Liver (tissue), 9 donors: ENCODE results near the gene LHFPL3. TPM values are rescaled to one million over a fixed set of nuclear protein-coding genes. Genes with fewer than 3 reads are reported as not detected.

Experiments used
- DNase-seq: peaks from one replicate; pipeline ENCODE4 v3.0.0-alpha.2; 2017; ENCODE audit warnings: low spot score
- H3K27ac ChIP-seq, 2 donors: one replicate each; pipeline ENCODE4 v1.7.0; 2013; ENCODE audit warnings: inconsistent platforms in 2 of 2, low read length in 2 of 2, control low read depth in 1 of 2, low read depth in 1 of 2, mild to moderate bottlenecking in 1 of 2
- H3K27me3 ChIP-seq, 4 donors: one replicate each; pipeline versions ENCODE4 v1.6.1 to v1.7.0; 2013; ENCODE audit warnings: low read length in 3 of 4, inconsistent platforms in 1 of 4, mild to moderate bottlenecking in 1 of 4, moderate library complexity in 1 of 4; ENCODE audit not compliant: control insufficient read depth in 4 of 4, insufficient read depth in 4 of 4
- H3K36me3 ChIP-seq, 4 donors: one replicate each; pipeline versions ENCODE4 v1.6.1 to v1.7.0; 2013; ENCODE audit warnings: low read length in 3 of 4, mild to moderate bottlenecking in 3 of 4, low read depth in 1 of 4, moderate library complexity in 1 of 4; ENCODE audit not compliant: control insufficient read depth in 4 of 4, insufficient read depth in 3 of 4
- H3K4me1 ChIP-seq, 4 donors: one replicate each; pipeline versions ENCODE4 v1.6.1 to v1.7.0; 2013; ENCODE audit warnings: low read length in 3 of 4, mild to moderate bottlenecking in 3 of 4, moderate library complexity in 1 of 4; ENCODE audit not compliant: control insufficient read depth in 4 of 4, insufficient read depth in 4 of 4
- H3K4me3 ChIP-seq, 3 donors: one replicate each; pipeline versions ENCODE4 v1.6.1 to v1.7.0; 2013; ENCODE audit warnings: low read length in 3 of 3, control low read depth in 1 of 3, low read depth in 1 of 3, mild to moderate bottlenecking in 1 of 3
- H3K9ac ChIP-seq, 2 donors: one replicate each; pipeline ENCODE4 v1.7.0; 2013; ENCODE audit warnings: low read length in 2 of 2, mild to moderate bottlenecking in 2 of 2, moderate library complexity in 2 of 2, control low read depth in 1 of 2, low read depth in 1 of 2
- H3K9me3 ChIP-seq, 4 donors: one replicate each; pipeline versions ENCODE4 v1.6.1 to v1.7.0; 2013; ENCODE audit warnings: low read length in 3 of 4; ENCODE audit not compliant: control insufficient read depth in 4 of 4
- ATF3 ChIP-seq: IDR thresholded peaks from 2 replicates; pipeline ENCODE4 v1.6.1; 2016; ENCODE audit warnings: antibody characterized with exemption
- EGR1 ChIP-seq, 2 donors: IDR thresholded peaks; 2 replicates each; pipeline ENCODE4 v1.6.1; 2016 to 2018; ENCODE audit warnings: antibody characterized with exemption in 2 of 2, low read depth in 2 of 2
- GABPA ChIP-seq, 2 donors: IDR thresholded peaks in 1 of 2; conservative IDR thresholded peaks in 1 of 2; 2 replicates each; pipeline ENCODE4 v1.6.1; 2016; ENCODE audit warnings: antibody characterized with exemption in 2 of 2, mild to moderate bottlenecking in 1 of 2, moderate library complexity in 1 of 2
- MAX ChIP-seq: IDR thresholded peaks from 2 replicates; pipeline ENCODE4 v1.6.1; 2016; ENCODE audit warnings: antibody characterized with exemption
- NR2F2 ChIP-seq: IDR thresholded peaks from 2 replicates; pipeline ENCODE4 v1.6.1; 2016; ENCODE audit warnings: antibody characterized with exemption
- RAD21 ChIP-seq, 2 donors: IDR thresholded peaks; 2 replicates each; pipeline ENCODE4 v1.6.1; 2016; ENCODE audit warnings: antibody characterized with exemption in 2 of 2, mild to moderate bottlenecking in 2 of 2
- REST ChIP-seq: IDR thresholded peaks from 2 replicates; pipeline ENCODE4 v1.6.1; 2016; ENCODE audit warnings: antibody characterized with exemption, mild to moderate bottlenecking
- SP1 ChIP-seq: IDR thresholded peaks from 2 replicates; pipeline ENCODE4 v1.6.1; 2018; ENCODE audit warnings: antibody characterized with exemption, mild to moderate bottlenecking
- TAF1 ChIP-seq: conservative IDR thresholded peaks from 2 replicates; pipeline ENCODE4 v1.6.1; 2016; ENCODE audit warnings: antibody characterized with exemption, mild to moderate bottlenecking
- ZBTB33 ChIP-seq: IDR thresholded peaks from 2 replicates; pipeline ENCODE4 v1.6.1; 2016; ENCODE audit warnings: antibody characterized with exemption
- WGBS: extraction: QIAGEN DNeasy Blood & Tissue Kit; methylation state at CpG from one replicate; pipeline ENCODE4 v1.1.7; 2013; 5-methylcytosine and 5-hydroxymethylcytosine counted together
- polyA plus RNA-seq, 2 donors: library from polyadenylated mRNA; stranded (reverse) in 1 of 2; unstranded in 1 of 2; fragments of 200-250 nt in 1 of 2; fragments of >200 nt in 1 of 2; fragmentation: Nextera tagmentation in 1 of 2; extraction: Ambion mirVana in 1 of 2; gene quantifications; one replicate each; pipeline versions ENCODE4 v1.2.1 to v1.2.3, GENCODE V29; 2013 to 2015
- total RNA-seq, 2 donors: library from RNA; depleted of rRNA; stranded (reverse); fragments of >200 nt; gene quantifications; one replicate each; pipeline ENCODE4 v1.2.3, GENCODE V29; 2014
- donor health status: healthy.
- donor health status: healthy.
- donor health status: healthy.
- donor health status: healthy.
- donor health status: healthy.

Gene LHFPL3
- total and polyA plus RNA-seq, 4 donors, result not detected

- TF ChIP-seq MAX, result no peak
- no peak for TF ChIP-seq RAD21 (IDR thresholded peaks at IDR 0.05)
- no peak for TF ChIP-seq NR2F2
- no peak for TF ChIP-seq ATF3
- WGBS, result 79% methylated on average over 5 of the region's 5 CpGs
- H3K27me3 ChIP-seq, result peaks cover 0 to 4% (median 0%) of the 10 kb centered on the region in 4 donors
Measured at GRCh38 chr7:104410742-104411141, 82.3 kb downstream of the LHFPL3 start.

GRCh38 chr7:104412911-104413310, 84.5 kb downstream of the LHFPL3 start:
- DNase-seq, result no peak
- 65% methylated on average over 3 of the region's 3 CpGs for WGBS
- peaks cover 0 to 3% (median 0%) of the 10 kb centered on the region in 4 donors for H3K27me3 ChIP-seq
- H3K36me3 ChIP-seq, result no peaks in the 10 kb centered on the region
- no peak overlapping the region for H3K27ac ChIP-seq
- no peaks in the 10 kb centered on the region for H3K4me1 ChIP-seq
- H3K9ac ChIP-seq, result no peak overlapping the region
- no peak for TF ChIP-seq GABPA (IDR thresholded peaks at IDR 0.05 in 1 of 2, conservative IDR thresholded peaks at IDR 0.05 in 1 of 2)
- TF ChIP-seq ATF3, result no peak
- TF ChIP-seq EGR1 (IDR thresholded peaks at IDR 0.05; ENCODE audit: low read depth in 2 of 2), result no peak
- no peak for TF ChIP-seq TAF1
- no peak for TF ChIP-seq SP1
- no peak for TF ChIP-seq ZBTB33
- no peak overlapping the region for H3K4me3 ChIP-seq
- H3K9me3 ChIP-seq, result no peaks in the 10 kb centered on the region

More at GRCh38 chr7:104410742-104411141, 82.3 kb downstream of the LHFPL3 start:
- Histone ChIP-seq H3K9ac (no peak overlapping the region), H3K36me3 (no peaks in the 10 kb centered on the region), H3K4me1 (no peaks in the 10 kb centered on the region), H3K4me3 (no peak overlapping the region), H3K9me3 (no peaks in the 10 kb centered on the region), H3K27ac (no peak overlapping the region)
- DNase-seq, result no peak

- no peak overlapping the region for H3K4me3 ChIP-seq
- H3K27ac ChIP-seq, result no peak overlapping the region
- no peaks in the 10 kb centered on the region for H3K36me3 ChIP-seq
- no peak overlapping the region for H3K9ac ChIP-seq
- no peak for DNase-seq
- TF ChIP-seq MAX (no peak), EGR1 (IDR thresholded peaks at IDR 0.05; ENCODE audit: low read depth in 2 of 2) (no peak), REST (no peak), SP1 (no peak)
- WGBS, result 75% methylated on average over 4 of the region's 4 CpGs
- H3K9me3 ChIP-seq, result no peaks in the 10 kb centered on the region
- peaks cover 0 to 3% (median 0%) of the 10 kb centered on the region in 4 donors for H3K27me3 ChIP-seq
- no peaks in the 10 kb centered on the region for H3K4me1 ChIP-seq
Measured at GRCh38 chr7:104414216-104414615, 85.8 kb downstream of the LHFPL3 start.
